Measurements from ENCODE around the gene IGFBP4. TPM values are rescaled to one million over a fixed set of nuclear protein-coding genes. Genes with fewer than 3 reads are reported as not detected.
A peak's percentile ranks its signal among the peaks of the same experiment; 100 is the strongest.

IGFBP4 gene
- total RNA-seq, 1 donor from 2014 or later = 84.3 TPM

DNA sequence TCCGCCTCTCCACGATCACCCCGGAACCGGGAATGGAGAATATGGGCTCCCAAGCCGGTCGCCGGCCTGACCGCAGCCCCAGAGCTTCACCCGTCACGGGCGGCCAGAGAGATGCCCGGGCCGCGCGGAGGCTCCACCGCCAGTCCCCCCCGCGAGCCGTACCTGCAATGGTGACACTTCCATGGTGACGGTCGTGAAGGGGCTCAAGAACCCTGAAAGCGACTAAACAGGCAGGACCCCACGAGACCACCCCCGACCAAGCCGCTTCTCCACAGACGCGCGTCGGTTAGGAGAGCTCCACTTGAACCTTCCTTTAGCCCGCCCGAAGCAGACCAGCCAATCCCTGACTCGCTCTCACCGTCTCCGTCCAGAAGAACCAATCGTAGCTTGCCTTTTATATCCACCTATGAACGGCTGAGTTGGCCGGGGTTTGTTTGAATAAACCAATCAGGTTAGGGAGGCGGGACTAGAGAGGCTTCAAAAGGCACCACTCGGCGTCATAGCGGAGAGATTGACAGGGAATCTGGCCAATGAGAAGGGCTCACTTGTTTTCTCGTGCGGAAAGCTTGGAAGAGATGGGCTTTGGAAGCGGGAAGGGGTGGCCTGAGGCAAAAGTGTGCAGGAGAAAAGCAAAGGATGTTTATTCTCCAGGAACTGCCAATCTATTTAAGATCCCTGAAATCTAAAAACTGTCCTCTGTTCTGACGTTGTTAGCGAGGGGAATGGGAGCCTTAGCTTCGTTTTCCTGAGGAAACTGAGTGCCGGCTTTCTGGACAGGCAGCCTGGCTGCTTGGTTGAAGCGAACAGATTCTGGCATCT, 25.4 kb upstream of the IGFBP4 start, which contains the start of gene TOP2A:
Gene TOP2A (minus strand): TSS at position 288 of the 819 bp plus-strand sequence. CDS start 105 bp downstream, at position 183.
- intact Hi-C loops (cut with micrococcal nuclease) = loop anchor here (1.0 to 2.0 kb wide), 7 partner anchors 9 to 142 kb away; partner anchors contain the start of gene IGFBP4
- Mint-ChIP-seq H3K27me3 (ENCODE audit: insufficient read depth) (peaks cover 2% of the 10 kb centered on the region), H3K9me3 (no peaks in the 10 kb centered on the region), H3K4me3 (peak within 1 kb of the TSS; percentile 96), H3K27ac (peak within 1 kb of the TSS; percentile 92), H3K36me3 (ENCODE audit: low read depth) (peaks cover 11% of the 10 kb centered on the region), H3K4me1 (ENCODE audit: low read depth) (peaks cover 35% of the 10 kb centered on the region)
- peak; percentile 97 for DNase-seq (ENCODE audit: low spot score)

DNA sequence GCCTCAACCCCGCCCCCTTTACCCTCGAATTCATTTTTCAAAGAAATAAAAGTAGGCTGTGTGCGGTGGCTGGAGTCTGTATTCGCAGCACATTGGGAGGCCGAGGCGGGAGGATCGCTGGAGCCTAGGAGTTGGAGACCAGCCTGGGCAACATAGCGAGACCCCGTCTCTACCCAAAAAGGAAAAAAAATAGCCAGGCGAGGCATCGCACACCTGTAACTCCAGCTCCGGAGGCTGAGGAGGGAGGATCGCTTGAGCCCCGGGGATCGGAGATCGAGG, 24.9 kb upstream of the IGFBP4 start:
- Mint-ChIP-seq H3K27me3 (ENCODE audit: insufficient read depth) (peaks cover 5% of the 10 kb centered on the region), H3K4me3 (peak overlapping the region; percentile 96), H3K9me3 (no peaks in the 10 kb centered on the region), H3K27ac (peak overlapping the region; percentile 92), H3K4me1 (ENCODE audit: low read depth) (peaks cover 29% of the 10 kb centered on the region), H3K36me3 (ENCODE audit: low read depth) (peaks cover 6% of the 10 kb centered on the region)
- DNase-seq (ENCODE audit: low spot score) = no peak
- intact Hi-C loops (cut with micrococcal nuclease) = loop anchor here (1.0 kb wide), 3 partner anchors 9 to 95 kb away; partner anchors contain the start of gene IGFBP4

DNA sequence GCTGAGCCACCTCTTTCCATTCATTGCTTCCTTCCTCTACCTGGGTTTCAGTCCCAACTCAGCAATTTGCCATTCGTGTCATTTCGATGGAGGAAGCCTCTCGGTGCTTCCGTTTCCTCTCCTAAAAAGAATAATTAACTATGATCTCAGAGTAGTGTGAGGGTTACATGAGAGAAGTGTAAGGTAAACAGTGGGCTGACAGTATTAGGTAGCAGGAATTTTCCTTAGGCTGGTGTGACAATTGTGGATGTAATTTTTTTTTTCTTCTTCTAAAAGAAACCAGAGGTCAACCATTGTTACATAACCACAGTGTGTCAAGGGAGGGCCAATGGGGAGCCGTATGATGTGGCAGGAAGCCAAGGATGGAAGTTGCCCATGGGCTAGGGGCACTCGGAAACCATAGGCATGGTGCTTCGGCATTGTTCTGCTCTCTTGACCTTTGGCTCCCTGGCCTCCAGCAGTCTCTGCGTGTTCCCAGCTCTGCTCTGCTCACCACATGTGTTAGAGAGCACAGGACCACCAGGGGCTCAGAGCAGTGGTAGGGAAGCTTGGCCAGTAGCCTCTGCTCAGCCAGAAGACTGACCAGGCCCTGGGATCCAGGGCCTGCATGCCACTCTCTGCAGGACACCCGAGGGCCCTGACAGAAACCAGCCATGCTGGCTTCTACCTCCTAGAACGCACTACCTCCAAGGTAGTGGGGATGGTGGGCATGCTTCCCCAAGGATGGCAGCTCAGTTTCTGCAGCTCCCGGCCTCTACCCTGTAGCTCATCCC, 23.5 kb upstream of the IGFBP4 start:
- Mint-ChIP-seq H3K27ac (peak overlapping the region; percentile 63), H3K9me3 (no peaks in the 10 kb centered on the region), H3K4me1 (ENCODE audit: low read depth) (peaks cover 27% of the 10 kb centered on the region), H3K4me3 (peak overlapping the region; percentile 51), H3K36me3 (ENCODE audit: low read depth) (peaks cover 5% of the 10 kb centered on the region), H3K27me3 (ENCODE audit: insufficient read depth) (peaks cover 5% of the 10 kb centered on the region)
- intact Hi-C loops (cut with micrococcal nuclease) = no loop called here
- DNase-seq (ENCODE audit: low spot score) = no peak

DNA sequence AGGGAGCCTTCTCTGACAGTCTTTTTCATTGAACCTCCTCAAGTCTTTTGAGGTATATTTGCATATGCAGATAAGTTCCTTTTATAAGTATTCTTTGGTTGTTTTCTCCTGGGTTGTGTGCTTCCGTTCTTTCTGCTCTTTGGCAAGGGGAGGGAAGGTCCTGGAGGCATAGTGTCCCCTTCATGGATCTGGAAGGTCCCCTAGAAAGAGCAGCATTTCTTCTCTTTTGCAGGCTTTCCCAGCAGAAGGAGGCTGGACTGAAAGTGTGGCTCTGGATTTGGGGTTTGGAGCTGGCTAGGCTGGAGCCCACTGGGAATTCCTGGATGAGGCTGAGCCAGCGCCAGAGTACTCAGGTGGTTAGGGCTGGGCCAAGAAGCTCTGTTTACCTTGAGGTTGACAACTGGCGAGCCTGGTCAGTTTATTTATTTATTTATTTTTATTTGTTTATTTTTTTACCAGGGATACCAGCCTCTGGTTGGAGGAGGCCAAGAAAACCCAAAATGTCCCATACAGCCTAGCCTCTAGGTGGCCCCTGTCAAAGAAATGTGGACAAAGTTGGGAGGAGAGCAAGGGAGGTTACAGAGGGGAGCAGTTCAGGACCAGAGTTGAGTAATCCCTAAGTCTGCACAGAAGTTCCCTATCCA, 20.1 kb upstream of the IGFBP4 start:
- Mint-ChIP-seq H3K27ac (no peak overlapping the region), H3K27me3 (ENCODE audit: insufficient read depth) (peaks cover 10% of the 10 kb centered on the region), H3K36me3 (ENCODE audit: low read depth) (peaks cover 2% of the 10 kb centered on the region), H3K9me3 (no peaks in the 10 kb centered on the region), H3K4me3 (no peak overlapping the region), H3K4me1 (ENCODE audit: low read depth) (peaks cover 36% of the 10 kb centered on the region)
- intact Hi-C loops (cut with micrococcal nuclease) = no loop called here
- DNase-seq (ENCODE audit: low spot score) = no peak

DNA sequence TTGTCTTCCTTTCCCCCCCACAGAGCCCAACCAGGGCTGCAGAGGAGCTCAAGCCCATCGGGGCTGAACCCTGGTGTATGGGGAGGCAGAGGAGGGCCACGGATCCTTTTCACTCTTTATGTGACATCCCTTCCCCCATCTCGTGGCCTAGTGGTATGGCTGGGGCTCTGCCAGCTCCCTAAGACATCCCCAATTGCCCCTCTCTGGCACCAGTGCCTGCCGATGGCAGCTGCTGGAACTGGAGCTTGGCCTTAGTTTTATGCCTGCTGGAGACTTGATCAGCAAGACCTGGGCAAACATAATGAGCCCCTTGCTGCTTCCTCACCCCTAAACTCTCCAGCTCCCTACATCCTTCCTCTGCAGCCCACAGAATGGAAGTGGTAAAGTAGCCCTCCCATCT, 17.5 kb upstream of the IGFBP4 start:
- no peak overlapping the region for H3K4me3 Mint-ChIP-seq
- no peaks in the 10 kb centered on the region for H3K9me3 Mint-ChIP-seq
- H3K27me3 Mint-ChIP-seq (ENCODE audit: insufficient read depth) = peaks cover 31% of the 10 kb centered on the region
- intact Hi-C loops (cut with micrococcal nuclease) = loop anchor here (5.0 kb wide), 1 partner anchor 108 kb away; no protein-coding TSS in a partner anchor
- H3K4me1 Mint-ChIP-seq (ENCODE audit: low read depth) = peaks cover 30% of the 10 kb centered on the region
- DNase-seq (ENCODE audit: low spot score) = no peak
- H3K36me3 Mint-ChIP-seq (ENCODE audit: low read depth) = peaks cover 5% of the 10 kb centered on the region
- no peak overlapping the region for H3K27ac Mint-ChIP-seq

DNA sequence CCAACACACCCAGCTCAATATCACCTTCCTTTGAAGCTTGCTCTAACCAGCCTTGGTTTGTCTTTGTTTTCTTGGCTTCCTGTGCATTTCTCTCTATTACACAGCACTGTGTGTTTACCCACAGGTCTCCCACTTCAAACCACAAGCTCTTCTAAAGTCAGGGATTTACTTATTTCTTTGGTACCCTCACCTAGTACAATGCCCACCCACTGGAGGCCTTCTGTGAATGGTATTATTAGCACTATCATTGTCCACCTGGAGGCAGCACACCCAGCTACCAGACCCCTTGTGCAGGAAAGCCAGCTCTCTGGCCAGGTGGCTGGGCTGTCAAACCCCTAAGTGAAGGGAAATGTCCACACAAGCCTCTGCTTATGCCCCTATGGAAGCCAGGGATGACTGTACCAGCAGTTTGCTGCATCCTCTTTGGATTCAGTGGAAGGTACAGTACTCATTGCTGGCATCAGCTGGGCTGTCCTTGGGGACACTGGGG, 16.2 kb upstream of the IGFBP4 start:
- H3K27me3 Mint-ChIP-seq (ENCODE audit: insufficient read depth) = peaks cover 37% of the 10 kb centered on the region
- H3K36me3 Mint-ChIP-seq (ENCODE audit: low read depth) = peaks cover 5% of the 10 kb centered on the region
- peak overlapping the region; percentile 12 for H3K4me3 Mint-ChIP-seq
- H3K9me3 Mint-ChIP-seq = no peaks in the 10 kb centered on the region
- no peak for DNase-seq (ENCODE audit: low spot score)
- intact Hi-C loops (cut with micrococcal nuclease) = loop anchor here (1.0 to 5.0 kb wide), 4 partner anchors 9 to 110 kb away; no protein-coding TSS in a partner anchor
- peaks cover 35% of the 10 kb centered on the region for H3K4me1 Mint-ChIP-seq (ENCODE audit: low read depth)
- H3K27ac Mint-ChIP-seq = peak overlapping the region; percentile 14

DNA sequence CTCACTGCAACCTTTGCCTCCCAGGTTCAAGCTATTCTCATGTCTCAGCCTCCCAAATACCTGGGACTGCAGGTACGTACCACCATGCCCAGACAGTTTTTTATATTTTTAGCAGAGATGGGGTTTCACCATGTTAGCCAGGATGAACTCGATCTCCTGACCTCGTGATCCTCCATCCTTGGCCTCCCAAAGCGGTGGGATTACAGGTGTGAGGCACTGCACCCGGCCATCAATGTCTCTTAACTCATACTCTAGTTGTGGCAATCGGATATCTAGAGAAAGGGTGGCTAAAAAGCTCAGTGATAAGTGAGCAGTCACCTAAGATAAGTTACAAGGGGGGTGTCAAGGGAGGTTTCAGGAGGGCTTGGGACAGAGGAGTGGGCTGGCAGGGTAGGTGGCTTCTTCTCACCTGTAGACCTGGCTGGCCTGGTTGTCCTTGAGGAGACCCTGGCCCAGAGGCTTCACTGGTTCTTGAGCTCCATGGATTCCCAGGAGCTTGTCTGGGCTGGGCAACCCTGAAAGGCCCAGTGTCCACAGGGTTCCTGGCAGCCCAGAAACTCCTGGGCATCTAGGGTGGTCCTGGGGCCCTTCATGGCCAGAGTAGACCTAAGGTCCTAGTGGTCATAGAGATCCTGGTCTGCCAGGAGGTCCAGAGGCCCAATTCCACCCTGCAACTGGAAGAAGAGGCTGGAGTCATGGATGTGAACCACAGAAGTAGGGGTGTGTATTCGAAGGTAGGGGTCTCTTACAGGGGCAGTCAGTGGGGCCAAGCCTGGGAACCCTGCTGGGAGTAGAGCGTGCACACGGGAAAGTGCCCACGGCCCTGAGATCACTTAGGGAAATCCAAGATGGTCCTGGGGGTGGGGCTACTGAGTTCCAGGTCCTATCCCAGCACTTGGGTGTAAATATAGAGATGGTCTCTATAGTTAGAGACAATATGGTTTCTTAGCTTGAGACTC, 12.7 kb upstream of the IGFBP4 start:
- Mint-ChIP-seq H3K4me3 (no peak overlapping the region), H3K36me3 (ENCODE audit: low read depth) (peaks cover 5% of the 10 kb centered on the region), H3K27me3 (ENCODE audit: insufficient read depth) (peaks cover 37% of the 10 kb centered on the region), H3K27ac (no peak overlapping the region), H3K9me3 (no peaks in the 10 kb centered on the region), H3K4me1 (ENCODE audit: low read depth) (peaks cover 46% of the 10 kb centered on the region)
- no peak for DNase-seq (ENCODE audit: low spot score)
- intact Hi-C loops (cut with micrococcal nuclease) = no loop called here

DNA sequence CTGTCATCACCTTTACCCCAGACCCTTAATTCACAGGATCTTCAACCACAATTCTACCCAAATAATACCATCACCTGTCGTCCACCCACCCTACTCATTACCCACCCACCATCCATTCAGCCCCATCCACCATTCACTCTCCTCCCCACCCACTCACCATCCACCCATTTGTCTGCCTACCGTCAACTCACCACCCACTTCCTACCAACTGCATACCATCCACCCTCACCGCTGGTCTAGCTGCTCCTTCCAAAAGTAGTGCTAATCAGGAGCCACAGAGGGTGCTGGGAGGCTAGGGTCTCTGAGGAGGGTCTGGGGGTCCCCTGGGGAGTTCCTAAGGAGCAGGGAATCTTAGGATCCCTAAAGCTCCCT, 12.0 kb upstream of the IGFBP4 start:
- H3K36me3 Mint-ChIP-seq (ENCODE audit: low read depth) = peaks cover 5% of the 10 kb centered on the region
- intact Hi-C loops (cut with micrococcal nuclease) = no loop called here
- H3K27ac Mint-ChIP-seq = no peak overlapping the region
- peaks cover 39% of the 10 kb centered on the region for H3K4me1 Mint-ChIP-seq (ENCODE audit: low read depth)
- no peak for DNase-seq (ENCODE audit: low spot score)
- no peaks in the 10 kb centered on the region for H3K9me3 Mint-ChIP-seq
- no peak overlapping the region for H3K4me3 Mint-ChIP-seq
- H3K27me3 Mint-ChIP-seq (ENCODE audit: insufficient read depth) = peaks cover 40% of the 10 kb centered on the region

DNA sequence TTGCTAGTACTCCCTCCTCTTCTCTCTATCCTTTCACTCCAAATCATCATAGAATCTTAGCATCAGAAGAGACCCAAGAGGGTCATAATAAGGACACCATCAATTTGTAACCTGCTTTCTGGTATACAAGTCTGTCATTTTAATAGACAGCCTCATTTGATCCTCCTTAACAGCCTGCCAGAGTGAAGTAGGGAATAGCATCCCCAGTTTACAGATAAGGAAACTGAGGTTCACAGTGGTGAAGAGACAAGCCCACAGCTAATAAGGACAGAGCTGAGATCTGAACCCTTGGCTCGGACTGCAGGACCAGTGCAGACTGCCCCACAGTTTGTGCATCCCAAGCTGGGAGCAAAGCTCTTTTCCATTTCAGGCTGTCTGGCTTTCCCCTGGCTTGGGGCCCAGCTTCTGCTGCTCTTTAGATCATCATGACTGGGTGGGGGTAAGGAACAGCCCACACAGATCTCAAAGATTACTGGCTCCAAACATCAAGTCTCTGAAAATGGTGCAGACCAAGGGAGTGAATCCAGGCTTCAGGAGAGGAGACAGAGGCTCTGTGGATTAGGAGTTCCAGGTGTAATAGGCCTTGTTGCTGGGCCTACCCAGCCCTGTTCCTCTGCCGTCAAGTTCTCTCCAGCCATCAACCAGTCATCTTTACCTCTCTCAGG, 10.3 kb upstream of the IGFBP4 start:
- intact Hi-C loops (cut with micrococcal nuclease) = loop anchor here (2.0 kb wide), 1 partner anchor 16 kb away; the partner anchor contains the start of gene TOP2A
- Mint-ChIP-seq H3K4me3 (no peak overlapping the region), H3K27ac (peak overlapping the region; percentile 3), H3K4me1 (ENCODE audit: low read depth) (peaks cover 21% of the 10 kb centered on the region), H3K27me3 (ENCODE audit: insufficient read depth) (peaks cover 37% of the 10 kb centered on the region), H3K9me3 (no peaks in the 10 kb centered on the region), H3K36me3 (ENCODE audit: low read depth) (peaks cover 4% of the 10 kb centered on the region)
- DNase-seq (ENCODE audit: low spot score) = no peak

DNA sequence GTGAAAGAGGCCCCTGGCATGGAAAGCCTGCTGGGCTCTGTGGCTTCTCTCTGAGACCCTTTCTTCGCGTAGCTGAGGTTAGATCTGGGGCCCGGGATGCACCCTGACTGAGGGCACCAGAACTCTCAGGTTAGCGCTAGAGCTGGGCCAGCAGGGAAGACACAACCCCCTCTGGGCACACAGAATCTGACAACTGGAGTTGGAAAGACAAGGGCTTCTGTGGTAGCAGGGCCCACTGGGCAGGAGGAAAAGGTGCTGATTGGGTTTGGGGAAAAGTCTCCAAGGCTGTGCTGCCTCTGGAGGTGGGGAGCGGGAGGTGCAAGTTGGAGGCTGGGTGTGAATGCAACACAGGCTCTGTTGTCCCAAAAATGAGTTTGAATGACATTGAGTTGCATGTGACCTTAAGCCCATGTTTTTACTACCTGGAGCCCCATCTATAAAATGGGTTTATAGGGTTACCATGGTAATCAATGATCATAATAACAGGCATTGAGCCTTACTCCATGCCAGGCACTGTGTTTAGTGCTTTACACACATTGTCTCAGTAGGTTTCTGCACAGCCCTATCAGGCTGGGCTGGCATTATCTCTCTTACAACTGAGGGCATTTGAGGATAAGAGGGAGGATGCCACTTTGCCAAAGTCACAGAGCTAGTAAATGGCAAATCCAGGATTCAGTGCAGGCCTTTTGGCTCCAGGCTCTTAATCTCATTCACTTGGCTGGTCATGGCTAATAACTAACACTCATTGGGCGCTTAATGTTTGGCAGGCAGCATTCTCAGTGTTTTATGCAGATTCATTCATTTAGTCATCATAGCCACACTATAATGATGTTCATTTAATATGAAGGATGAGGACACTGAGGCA, 9.5 kb upstream of the IGFBP4 start:
- peaks cover 19% of the 10 kb centered on the region for H3K4me1 Mint-ChIP-seq (ENCODE audit: low read depth)
- peaks cover 33% of the 10 kb centered on the region for H3K27me3 Mint-ChIP-seq (ENCODE audit: insufficient read depth)
- DNase-seq (ENCODE audit: low spot score) = no peak
- no peaks in the 10 kb centered on the region for H3K9me3 Mint-ChIP-seq
- no peak overlapping the region for H3K27ac Mint-ChIP-seq
- no peak overlapping the region for H3K4me3 Mint-ChIP-seq
- intact Hi-C loops (cut with micrococcal nuclease) = loop anchor here (2.0 kb wide), 1 partner anchor 17 kb away; the partner anchor contains the start of gene TOP2A
- peaks cover 3% of the 10 kb centered on the region for H3K36me3 Mint-ChIP-seq (ENCODE audit: low read depth)

DNA sequence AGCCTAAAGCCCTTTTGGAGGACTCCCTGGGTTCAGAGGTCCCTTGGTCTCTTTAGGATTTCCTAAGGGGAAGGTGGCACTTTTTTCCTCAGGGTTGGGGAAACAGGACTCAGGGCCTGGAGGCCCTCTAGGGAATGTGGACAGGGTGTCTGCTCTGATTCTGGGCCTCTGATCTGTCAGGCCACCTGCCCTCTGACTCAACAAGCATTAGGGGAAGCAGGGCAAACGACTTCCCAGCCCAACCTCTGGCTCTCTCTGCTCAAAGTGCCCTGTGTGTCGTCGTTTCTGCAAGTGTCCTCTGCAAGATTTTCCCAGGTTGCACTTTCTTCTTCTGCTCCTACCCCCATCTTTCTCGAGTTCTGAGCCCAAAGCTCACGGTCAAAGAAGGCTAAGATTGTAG, 6.6 kb upstream of the IGFBP4 start:
- Mint-ChIP-seq H3K4me3 (no peak overlapping the region), H3K9me3 (no peaks in the 10 kb centered on the region), H3K36me3 (ENCODE audit: low read depth) (no peaks in the 10 kb centered on the region), H3K27me3 (ENCODE audit: insufficient read depth) (peaks cover 17% of the 10 kb centered on the region), H3K27ac (no peak overlapping the region), H3K4me1 (ENCODE audit: low read depth) (peaks cover 35% of the 10 kb centered on the region)
- intact Hi-C loops (cut with micrococcal nuclease) = no loop called here
- no peak for DNase-seq (ENCODE audit: low spot score)

Data from activated T-helper 1 cell treated with anti-CD3 and anti-CD28 coated beads, Interleukin-12 subunit alpha, Interleukin-12 subunit beta, Interleukin-2, Interleukin-4 antibody, amounts not matched to agents 30 ng/mL and 10 ng/mL and 1 ng/mL, durations not matched to agents 14 hours and 24 hours and 36 hours (primary cell).